IMR-90 (cell line): ENCODE data around the gene NPHP4. TPM values are rescaled to one million over a fixed set of nuclear protein-coding genes. Genes with fewer than 3 reads are reported as not detected.

Source experiments
- ATAC-seq: fragments of 200-7000 bp; cut with Tn5 transposase; 2 replicates; pipeline ENCODE4 v1.9.1; 2020; ENCODE audit warnings: low read depth, mild to moderate bottlenecking, moderate library complexity
- BruUV-seq: library from RNA; stranded (reverse); fragments of 400-500 nt; replicated peaks from 2 replicates; lab custom pipeline; 2021; lab: Mats Ljungman, UMichigan
- CTCF ChIA-PET: fragments of 300-600 bp; formaldehyde crosslinking; extraction: SDS; loops from one replicate; lab custom pipeline; 2021; ENCODE audit warnings: antibody characterized with exemption; lab: Yijun Ruan, JAX
- POLR2A ChIA-PET: fragments of 300-600 bp; sonication (Branson Sonifier 250); formaldehyde crosslinking; loops from one replicate; lab custom pipeline; 2022; ENCODE audit warnings: antibody characterized with exemption; ENCODE audit not compliant: unreplicated experiment; lab: Charles Lee
- DNase-seq: peaks from one replicate; pipeline ENCODE4 v3.0.0; 2013
- H2AFZ ChIP-seq: replicated peaks from 2 replicates; pipeline ENCODE3; 2013; ENCODE audit warnings: low read length, mild to moderate bottlenecking; ENCODE audit not compliant: poor library complexity
- H2AK5ac ChIP-seq: 2 replicates; pipeline ENCODE4 v1.6.1; 2013; ENCODE audit warnings: low read depth, low read length, inconsistent platforms
- H2AK9ac ChIP-seq: replicated peaks from 2 replicates; pipeline ENCODE3; 2013; ENCODE audit warnings: mild to moderate bottlenecking, low read depth, low read length, moderate library complexity; ENCODE audit not compliant: poor library complexity
- H2BK120ac ChIP-seq: 2 replicates; pipeline ENCODE4 v1.6.1; 2013; ENCODE audit warnings: low read depth, low read length, inconsistent platforms
- H2BK15ac ChIP-seq: 3 replicates; pipeline ENCODE4 v1.6.1; 2013; ENCODE audit warnings: low read depth, low read length, inconsistent platforms
- H2BK20ac ChIP-seq: 2 replicates; pipeline ENCODE4 v1.6.1; 2013; ENCODE audit warnings: low read depth, mild to moderate bottlenecking, inconsistent platforms, low read length, moderate library complexity
- H2BK5ac ChIP-seq: 2 replicates; pipeline ENCODE4 v1.6.1; 2013; ENCODE audit warnings: mild to moderate bottlenecking, low read depth, low read length, inconsistent platforms; ENCODE audit not compliant: poor library complexity, severe bottlenecking
- H3K14ac ChIP-seq: replicated peaks from 2 replicates; pipeline ENCODE4 v1.6.1; 2013; ENCODE audit warnings: low read depth, low read length, inconsistent platforms
- H3K18ac ChIP-seq: 2 replicates; pipeline ENCODE4 v1.6.1; 2013; ENCODE audit warnings: low read depth, low read length, control low read depth
- H3K23ac ChIP-seq: 2 replicates; pipeline ENCODE4 v1.6.1; 2013; ENCODE audit warnings: low read depth, low read length, inconsistent platforms
- H3K27ac ChIP-seq: 2 replicates; pipeline ENCODE4 v1.5.1; 2013; ENCODE audit warnings: mild to moderate bottlenecking, control low read depth, low read length; ENCODE audit not compliant: insufficient read depth
- H3K27me3 ChIP-seq: 2 replicates; pipeline ENCODE4 v1.6.1; 2013; ENCODE audit warnings: low read length; ENCODE audit not compliant: control insufficient read depth, insufficient read depth
- H3K36me3 ChIP-seq: 2 replicates; pipeline ENCODE4 v1.6.1; 2013; ENCODE audit warnings: low read length, mixed read lengths; ENCODE audit not compliant: control insufficient read depth, insufficient read depth
- H3K4ac ChIP-seq: 2 replicates; pipeline ENCODE4 v1.6.1; 2013; ENCODE audit warnings: low read depth, low read length, inconsistent platforms
- H3K4me1 ChIP-seq: 2 replicates; pipeline ENCODE4 v1.6.1; 2013; ENCODE audit warnings: low read length, mixed read lengths; ENCODE audit not compliant: control insufficient read depth, insufficient read depth
- H3K4me2 ChIP-seq: 2 replicates; pipeline ENCODE4 v1.6.1; 2013; ENCODE audit warnings: low read depth, mild to moderate bottlenecking, control low read depth, low read length, moderate library complexity
- H3K4me3 ChIP-seq: 2 replicates; pipeline ENCODE4 v1.5.1; 2013; ENCODE audit warnings: low read depth, mild to moderate bottlenecking, control low read depth, low read length, moderate library complexity; ENCODE audit not compliant: insufficient read depth
- H3K56ac ChIP-seq: 2 replicates; pipeline ENCODE4 v1.6.1; 2013; ENCODE audit warnings: low read length, inconsistent platforms; ENCODE audit not compliant: insufficient read depth; ENCODE audit errors: extremely low read depth
- H3K79me1 ChIP-seq, 2 experiments: 2 replicates each; pipeline ENCODE4 v1.6.1; 2013; ENCODE audit warnings: low read length in 2 of 2, inconsistent platforms in 1 of 2, low read depth in 1 of 2
- H3K9ac ChIP-seq: 2 replicates; pipeline ENCODE4 v1.6.1; 2013; ENCODE audit warnings: low read depth, low read length, control low read depth
- H3K9me1 ChIP-seq: 2 replicates; pipeline ENCODE4 v1.6.1; 2013; ENCODE audit warnings: low read length, inconsistent platforms; ENCODE audit not compliant: insufficient read depth
- H3K9me3 ChIP-seq: 2 replicates; pipeline ENCODE4 v1.6.1; 2013; ENCODE audit warnings: low read length; ENCODE audit not compliant: control insufficient read depth, insufficient read depth
- H4K20me1 ChIP-seq: 2 replicates; pipeline ENCODE4 v1.6.1; 2013; ENCODE audit warnings: low read length, inconsistent platforms; ENCODE audit not compliant: insufficient read depth
- H4K5ac ChIP-seq: 2 replicates; pipeline ENCODE4 v1.6.1; 2013; ENCODE audit warnings: mild to moderate bottlenecking, low read depth, low read length, control low read depth
- H4K8ac ChIP-seq, 2 experiments: 2 replicates each; pipeline ENCODE4 v1.6.1; 2013; ENCODE audit warnings: low read depth in 2 of 2, low read length in 2 of 2, control low read depth in 1 of 2, inconsistent platforms in 1 of 2
- H4K91ac ChIP-seq: 2 replicates; pipeline ENCODE4 v1.6.1; 2013; ENCODE audit warnings: low read depth, low read length, inconsistent platforms; ENCODE audit not compliant: insufficient read depth
- BHLHE40 ChIP-seq: fragments of 150-350 bp; IDR thresholded peaks from 2 replicates; pipeline ENCODE4 v1.6.1; 2016; ENCODE audit warnings: mild to moderate bottlenecking, low read depth, low read length
- CEBPB ChIP-seq: IDR thresholded peaks from 2 replicates; pipeline ENCODE4 v1.6.1; 2012; ENCODE audit warnings: low read depth, low read length, improper control_type of control experiment
- CHD1 ChIP-seq: IDR thresholded peaks from 2 replicates; pipeline ENCODE4 v1.6.1; 2012; ENCODE audit warnings: low read depth, low read length, improper control_type of control experiment
- MAZ ChIP-seq: IDR thresholded peaks from 2 replicates; pipeline ENCODE4 v1.6.1; 2012; ENCODE audit warnings: low read depth, mild to moderate bottlenecking, low read length, improper control_type of control experiment, moderate library complexity, borderline replicate concordance
- MXI1 ChIP-seq: IDR thresholded peaks from 2 replicates; pipeline ENCODE4 v1.6.1; 2012; ENCODE audit warnings: low read depth, mild to moderate bottlenecking, low read length, moderate library complexity, borderline replicate concordance
- POLR2A ChIP-seq: IDR thresholded peaks from 2 replicates; pipeline ENCODE4 v1.6.1; 2012; ENCODE audit warnings: mild to moderate bottlenecking, low read depth, low read length
- RCOR1 ChIP-seq: IDR thresholded peaks from 2 replicates; pipeline ENCODE4 v1.6.1; 2012; ENCODE audit warnings: mild to moderate bottlenecking, low read length, improper control_type of control experiment; ENCODE audit not compliant: insufficient replicate concordance
- RFX5 ChIP-seq: IDR thresholded peaks from 2 replicates; pipeline ENCODE4 v1.8.0; 2012; ENCODE audit warnings: low read depth, mild to moderate bottlenecking, low read length, moderate library complexity
- WGBS, 2 experiments: methylation state at CpG; one replicate each; pipeline versions ENCODE4 v1.1.5 to v1.1.7; 2013; ENCODE audit warnings: missing lambda C conversion rate in 2 of 2; ENCODE audit not compliant: insufficient read length in 1 of 2; ENCODE audit errors: extremely low coverage in 2 of 2; 5-methylcytosine and 5-hydroxymethylcytosine counted together
- dilution Hi-C: fragments of 300-500 bp; cut with HindIII; formaldehyde crosslinking; loops from one replicate; pipeline ENCODE4 v1.14.3; 2018; ENCODE audit warnings: low sequenced_read_pairs; ENCODE audit not compliant: unreplicated experiment
- in situ Hi-C: fragments of 300-500 bp; cut with MboI; formaldehyde crosslinking; loops from 3 replicates; pipeline ENCODE4 v1.14.3; 2019; ENCODE audit warnings: low sequenced_read_pairs, inconsistent platforms, mixed read lengths
- intact Hi-C: fragments of 100-400 bp; cut with micrococcal nuclease; formaldehyde crosslinking; loops from 2 replicates; pipeline ENCODE4 v1.10.0; 2022
- polyA plus RNA-seq, 3 experiments: library from polyadenylated mRNA; depleted of rRNA; stranded (reverse); fragments of >200 nt; gene quantifications; 2 replicates each; pipeline ENCODE4 v1.2.3, GENCODE V29; 2012; ENCODE audit warnings: low replicate concordance in 1 of 3
- total RNA-seq: library from RNA; depleted of rRNA; stranded (reverse); fragments of >200 nt; gene quantifications from 2 replicates; pipeline ENCODE4 v1.2.3, GENCODE V29; 2012
- TF ChIP-seq, protein P1 (sequence below): conservative IDR thresholded peaks from 2 replicates; pipeline ENCODE4 v1.5.1; 2012; ENCODE audit warnings: mild to moderate bottlenecking, low read depth, low read length, improper control_type of control experiment
- TF ChIP-seq, protein P2 (sequence below): fragments of 150-350 bp; IDR thresholded peaks from 2 replicates; pipeline ENCODE4 v1.6.1; 2017; ENCODE audit warnings: mild to moderate bottlenecking, antibody characterized with exemption, low read length, low read depth

The NPHP4 gene
- total and polyA plus RNA-seq, 2 of the 4 experiments (the other 2 are of a cell fraction) = 2.0 to 5.5 TPM

DNA sequence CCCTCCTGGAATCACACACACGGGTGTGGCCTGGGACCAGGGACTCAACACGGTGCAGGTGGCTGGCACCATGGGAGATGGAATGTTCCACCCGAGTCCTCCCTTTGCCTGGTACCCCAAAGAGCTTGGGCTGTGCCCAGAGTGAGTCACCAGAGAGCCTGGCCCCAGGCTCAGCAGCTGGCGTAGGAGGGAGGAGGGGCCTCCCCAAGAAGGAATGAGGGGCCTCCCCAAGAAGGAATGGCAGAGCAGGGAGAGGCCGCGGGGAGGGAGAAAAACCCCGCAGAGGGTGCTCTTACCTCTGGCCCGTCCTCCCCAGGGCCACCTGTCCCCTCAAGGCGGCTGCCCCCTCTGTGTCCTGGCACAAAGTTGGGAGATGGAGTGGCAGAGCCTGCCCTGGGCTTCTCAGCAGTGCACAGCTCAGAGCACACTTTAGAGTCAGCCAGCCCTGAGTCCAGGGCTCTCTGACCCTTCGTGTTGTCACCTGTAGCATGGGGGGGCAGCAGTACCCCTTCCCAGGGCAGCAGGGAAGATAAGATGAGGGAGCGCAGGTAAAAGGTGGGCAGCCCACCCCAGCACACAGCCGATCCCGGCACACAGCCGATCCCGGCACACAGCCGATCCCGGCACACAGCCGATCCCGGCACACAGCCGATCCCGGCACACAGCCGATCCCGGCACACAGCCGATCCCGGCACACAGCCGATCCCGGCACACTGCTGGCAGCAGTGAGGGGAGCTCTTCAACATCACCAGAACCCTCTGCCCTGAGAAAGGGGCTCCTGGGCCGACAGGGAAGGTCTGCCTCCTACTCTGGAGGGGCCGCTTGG lies 33.3 kb upstream of the NPHP4 start:
- no peak overlapping the region for H3K23ac ChIP-seq
- peak; percentile 21 for DNase-seq
- peaks cover 5% of the 10 kb centered on the region; the same call in 1 of the 2 replicates for H3K4me1 ChIP-seq
- no peak overlapping the region for H4K91ac ChIP-seq
- TF ChIP-seq, protein P1, sequence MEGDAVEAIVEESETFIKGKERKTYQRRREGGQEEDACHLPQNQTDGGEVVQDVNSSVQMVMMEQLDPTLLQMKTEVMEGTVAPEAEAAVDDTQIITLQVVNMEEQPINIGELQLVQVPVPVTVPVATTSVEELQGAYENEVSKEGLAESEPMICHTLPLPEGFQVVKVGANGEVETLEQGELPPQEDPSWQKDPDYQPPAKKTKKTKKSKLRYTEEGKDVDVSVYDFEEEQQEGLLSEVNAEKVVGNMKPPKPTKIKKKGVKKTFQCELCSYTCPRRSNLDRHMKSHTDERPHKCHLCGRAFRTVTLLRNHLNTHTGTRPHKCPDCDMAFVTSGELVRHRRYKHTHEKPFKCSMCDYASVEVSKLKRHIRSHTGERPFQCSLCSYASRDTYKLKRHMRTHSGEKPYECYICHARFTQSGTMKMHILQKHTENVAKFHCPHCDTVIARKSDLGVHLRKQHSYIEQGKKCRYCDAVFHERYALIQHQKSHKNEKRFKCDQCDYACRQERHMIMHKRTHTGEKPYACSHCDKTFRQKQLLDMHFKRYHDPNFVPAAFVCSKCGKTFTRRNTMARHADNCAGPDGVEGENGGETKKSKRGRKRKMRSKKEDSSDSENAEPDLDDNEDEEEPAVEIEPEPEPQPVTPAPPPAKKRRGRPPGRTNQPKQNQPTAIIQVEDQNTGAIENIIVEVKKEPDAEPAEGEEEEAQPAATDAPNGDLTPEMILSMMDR = no peak
- TF ChIP-seq RFX5 = no peak
- TF ChIP-seq BHLHE40 = no peak
- no peak for TF ChIP-seq RCOR1
- no peak for TF ChIP-seq MXI1
- TF ChIP-seq, protein P2, sequence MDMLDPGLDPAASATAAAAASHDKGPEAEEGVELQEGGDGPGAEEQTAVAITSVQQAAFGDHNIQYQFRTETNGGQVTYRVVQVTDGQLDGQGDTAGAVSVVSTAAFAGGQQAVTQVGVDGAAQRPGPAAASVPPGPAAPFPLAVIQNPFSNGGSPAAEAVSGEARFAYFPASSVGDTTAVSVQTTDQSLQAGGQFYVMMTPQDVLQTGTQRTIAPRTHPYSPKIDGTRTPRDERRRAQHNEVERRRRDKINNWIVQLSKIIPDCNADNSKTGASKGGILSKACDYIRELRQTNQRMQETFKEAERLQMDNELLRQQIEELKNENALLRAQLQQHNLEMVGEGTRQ = no peak
- TF ChIP-seq CHD1 = no peak
- no peak for TF ChIP-seq MAZ
- no peak for TF ChIP-seq POLR2A
- TF ChIP-seq CEBPB = no peak
- no peaks in the 10 kb centered on the region; the same call in 1 of the 2 replicates for H4K20me1 ChIP-seq
- no peak overlapping the region for H2BK120ac ChIP-seq
- H3K4ac ChIP-seq = no peak overlapping the region
- no peak overlapping the region for H2BK15ac ChIP-seq
- H2BK20ac ChIP-seq = no peak overlapping the region
- no peak overlapping the region for H4K5ac ChIP-seq
- H3K27me3 ChIP-seq = no peaks in the 10 kb centered on the region; the same call in 1 of the 2 replicates
- ChIA-PET CTCF (interaction anchor here (1.6 kb wide), 1 partner anchor 9 kb away, joined by 5 read pairs; no protein-coding TSS in a partner anchor), POLR2A (no interaction called here)
- no peak overlapping the region for H3K18ac ChIP-seq
- no peaks in the 10 kb centered on the region for H3K9me3 ChIP-seq
- in situ Hi-C loops = no loop called here
- H2AK9ac ChIP-seq = peak overlapping the region; percentile 9
- no peak overlapping the region for H3K4me3 ChIP-seq
- ATAC-seq = peak; percentile 79
- peak overlapping the region; percentile 80 for H2AFZ ChIP-seq
- no peak overlapping the region for H3K9ac ChIP-seq
- no peaks in the 10 kb centered on the region for H3K79me1 ChIP-seq
- H3K56ac ChIP-seq = no peak overlapping the region
- dilution Hi-C loops = no loop called here
- BruUV-seq = no TSS peak
- no peak overlapping the region for H3K4me2 ChIP-seq
- H3K14ac ChIP-seq = no peak overlapping the region
- no peaks in the 10 kb centered on the region for H3K36me3 ChIP-seq
- H4K8ac ChIP-seq = no peak overlapping the region
- H2BK5ac ChIP-seq = no peak overlapping the region
- H3K27ac ChIP-seq = no peak overlapping the region
- WGBS, 2 experiments = 12% methylated on average over 11 of the region's 29 CpGs; no CpG with 5 or more reads in 1 of the 2 experiments
- intact Hi-C loops = no loop called here
- H2AK5ac ChIP-seq = no peak overlapping the region
- H3K9me1 ChIP-seq = no peaks in the 10 kb centered on the region
